HL-60/S4 (cell line): ENCODE measurements around the gene CFDP1.
"Not testable (repeated sequence)": the region's sequence is repeated elsewhere in the genome, so short reads cannot be mapped to it uniquely, and the experiment has no call there.

Experiments used
- in situ Hi-C: fragments of 300-500 bp; cut with MboI; formaldehyde crosslinking; loops from 2 replicates; pipeline ENCODE4 v1.14.3; 2022; ENCODE audit warnings: low sequenced_read_pairs

The CFDP1 gene

DNA sequence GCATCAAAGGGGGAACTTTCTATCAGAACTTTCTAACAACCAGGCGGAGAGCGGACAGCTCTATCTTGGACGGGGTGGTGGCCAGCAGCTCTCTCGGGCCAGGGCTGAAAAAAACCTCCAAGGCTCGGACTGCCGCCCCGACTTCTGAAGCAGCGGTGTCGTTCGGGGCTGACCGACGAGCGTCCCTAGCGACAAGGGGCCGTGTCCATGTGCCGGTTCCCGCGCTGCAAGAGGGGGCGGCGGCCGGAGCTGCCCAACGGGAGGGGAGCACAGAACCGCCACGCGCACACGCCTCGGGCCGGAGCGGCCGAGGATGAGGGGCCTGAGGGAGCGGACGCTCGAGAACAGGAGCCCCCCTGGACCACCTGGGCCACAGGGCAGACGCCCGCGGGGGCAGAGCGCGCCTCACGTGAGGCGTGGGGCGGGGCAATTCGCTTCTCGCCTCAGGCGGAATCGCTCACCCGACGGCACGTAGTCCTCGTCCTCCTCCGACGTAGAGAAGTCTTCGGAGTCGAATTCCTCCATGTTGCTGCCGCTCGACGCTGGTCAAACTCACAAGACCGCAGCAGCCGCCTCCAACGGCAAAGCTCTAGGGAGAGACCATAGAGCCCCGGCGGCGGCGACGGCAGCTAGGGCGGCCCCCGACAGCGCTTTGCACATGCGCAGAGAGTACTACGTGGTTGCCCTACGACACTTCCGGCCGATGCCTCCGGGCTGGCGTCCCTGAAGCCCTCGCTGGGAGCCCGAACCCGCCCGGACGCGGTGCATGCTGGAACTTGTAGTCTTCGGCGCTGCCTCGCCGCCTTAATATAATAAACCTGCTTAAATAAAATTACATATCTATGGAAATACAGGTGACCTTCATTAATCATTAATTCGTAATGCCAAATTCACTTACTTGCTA lies at the start of gene CFDP1:
Gene CFDP1, minus strand, starts transcription at position 676 of the 904 bp plus-strand sequence. Its CDS starts 151 bp downstream, at position 525.
- in situ Hi-C loops = no loop called here

- in situ Hi-C loops = no loop called here
These were observed 49.3 kb upstream of the CFDP1 start for GRCh38 chr16:75482434-75483205.

DNA sequence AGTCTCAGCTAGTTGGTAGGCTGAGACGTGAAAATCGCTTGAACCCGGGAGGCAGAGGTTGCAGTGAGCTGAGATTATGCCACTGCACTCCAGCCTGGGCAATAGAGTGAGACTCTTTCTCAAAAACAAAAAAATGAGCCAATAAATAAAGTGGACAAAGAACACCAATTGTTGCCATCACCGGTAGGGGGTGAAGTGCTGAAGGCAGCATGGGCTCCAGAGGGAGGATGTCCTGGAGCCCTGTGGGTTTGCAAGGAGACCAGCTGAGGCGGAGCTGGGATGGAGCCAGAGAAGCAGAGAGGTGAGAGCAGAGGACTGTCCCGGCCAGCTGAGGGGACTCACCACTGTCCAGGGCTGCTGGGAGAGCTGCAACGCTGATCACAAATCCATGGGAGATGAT lies 48.2 kb upstream of the CFDP1 start:
- in situ Hi-C loops = no loop called here

DNA sequence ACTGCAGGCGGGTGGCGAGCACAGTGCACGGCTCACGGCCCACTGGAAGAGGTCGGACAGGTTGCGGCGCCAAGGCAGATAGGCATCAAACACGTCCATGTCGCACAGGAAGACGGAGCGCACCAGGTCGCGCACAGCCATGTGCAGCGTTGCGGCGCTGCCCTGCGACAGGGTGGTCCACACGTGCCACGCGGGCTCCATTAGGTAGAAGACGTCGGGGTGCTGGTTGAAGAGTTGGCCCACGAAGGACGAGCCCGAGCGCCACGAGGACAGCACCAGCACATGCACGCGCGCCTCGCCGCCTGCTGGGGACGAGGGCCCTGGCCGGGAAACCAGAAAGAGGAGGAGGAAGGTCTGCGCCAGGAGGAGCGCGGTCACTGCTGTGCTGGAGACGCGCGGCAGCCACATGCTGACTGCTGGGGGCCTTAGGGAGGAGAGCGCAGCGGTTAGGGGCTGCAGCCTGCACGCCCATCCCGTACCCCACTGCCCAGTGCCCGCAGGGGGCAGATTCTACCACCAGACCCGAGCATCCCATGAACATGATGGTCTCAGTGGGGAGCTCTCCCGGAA lies 46.2 kb upstream of the CFDP1 start:
- in situ Hi-C loops = no loop called here

DNA sequence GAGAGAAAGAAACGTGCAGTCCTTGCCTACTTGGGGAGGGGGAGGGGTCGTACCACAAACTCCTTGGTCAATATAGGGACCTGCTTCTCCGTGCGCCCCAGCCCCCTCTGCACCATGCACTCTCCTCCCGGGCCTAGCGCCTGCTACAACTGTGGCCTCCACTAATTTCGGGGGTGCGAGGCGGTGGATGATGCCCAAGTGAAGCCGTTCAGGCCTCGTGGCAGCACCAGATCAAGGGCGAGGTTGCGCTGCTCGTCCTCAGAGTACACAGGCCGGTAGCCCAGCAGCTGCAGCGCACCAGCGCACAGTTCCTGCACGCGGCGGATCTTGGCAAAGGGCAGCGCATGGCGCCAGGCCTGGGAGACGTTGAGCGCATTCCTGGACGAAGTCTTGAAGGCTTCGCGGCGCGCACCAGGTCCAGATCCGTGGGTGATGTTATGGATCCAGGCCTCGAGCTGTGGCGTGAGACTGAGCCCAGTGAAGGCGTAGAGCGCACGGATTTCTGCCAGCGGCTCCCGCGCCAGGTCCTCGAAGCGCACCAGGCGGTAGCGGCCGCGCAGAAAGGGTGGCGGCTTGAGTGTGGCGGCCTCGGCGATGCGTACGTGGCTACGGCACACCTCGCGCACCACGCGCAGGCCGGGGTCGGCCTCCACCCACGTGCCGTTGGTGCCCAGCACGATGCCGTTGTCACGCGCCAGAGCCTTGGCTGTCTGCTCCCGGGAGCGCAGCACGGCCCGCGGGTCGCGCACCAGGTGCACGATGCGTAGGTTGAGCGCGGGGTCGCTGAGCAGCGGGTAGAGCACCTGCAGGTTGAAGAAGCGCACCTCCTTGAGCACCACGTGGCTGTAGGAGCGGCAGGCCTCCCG lies 45.4 kb upstream of the CFDP1 start:
- in situ Hi-C loops = no loop called here

DNA sequence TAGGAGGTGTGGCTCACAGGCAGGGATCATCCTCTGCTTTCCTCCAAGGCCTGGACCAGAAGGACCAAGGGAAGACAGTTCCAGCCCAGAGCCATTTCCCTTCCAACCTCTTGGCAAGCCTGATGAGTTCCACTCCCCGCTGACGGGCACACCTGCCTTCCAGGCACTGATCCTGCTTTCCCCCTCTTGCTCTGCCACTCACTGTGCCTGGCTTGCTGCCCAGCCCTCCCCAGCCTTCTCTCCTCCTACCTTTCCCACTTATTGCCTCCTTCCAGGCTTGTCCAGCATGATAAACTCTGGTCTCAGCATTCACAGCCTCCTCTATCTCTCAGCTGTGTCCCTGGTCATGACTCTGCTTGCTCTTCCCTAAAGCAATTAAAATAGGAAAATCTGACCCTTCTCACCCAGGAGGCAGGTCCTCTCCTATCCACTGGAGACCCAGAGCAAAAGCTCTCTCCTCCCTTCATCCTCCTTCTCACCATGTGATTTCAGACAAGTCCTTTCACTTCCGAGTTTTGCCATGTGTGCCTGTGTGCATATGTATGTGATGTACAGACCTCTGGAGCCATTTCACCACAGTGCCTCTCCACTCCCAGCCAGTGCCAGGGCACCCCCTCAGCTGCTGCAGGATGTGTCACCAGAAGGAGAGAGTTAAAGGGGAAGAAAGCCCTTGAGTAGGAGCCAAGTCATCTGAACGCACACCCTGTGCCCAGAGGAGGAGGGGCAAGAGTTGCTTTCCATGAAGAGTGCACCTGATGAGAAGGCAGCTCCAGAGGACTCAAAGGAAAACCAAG lies 44.6 kb upstream of the CFDP1 start:
- in situ Hi-C loops = no loop called here

DNA sequence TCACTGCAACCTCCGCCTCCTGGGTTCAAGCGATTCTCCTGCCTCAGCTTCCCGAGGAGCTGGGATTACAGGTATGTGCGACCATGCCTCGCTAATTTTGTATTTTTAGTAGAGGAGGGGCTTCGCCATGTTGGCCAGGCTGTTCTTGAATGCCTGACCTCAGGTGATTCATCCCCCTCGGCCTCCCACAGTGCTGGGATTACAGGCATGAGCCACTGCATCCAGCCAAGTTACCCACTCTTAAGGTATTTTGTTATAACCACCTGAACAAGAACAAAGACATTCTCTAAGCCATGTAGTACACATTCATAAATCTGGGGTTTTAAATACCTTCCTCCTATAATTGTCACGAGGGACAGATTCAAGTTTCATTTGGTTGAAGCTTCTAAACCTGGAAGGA lies 43.5 kb upstream of the CFDP1 start:
- in situ Hi-C loops = no loop called here

DNA sequence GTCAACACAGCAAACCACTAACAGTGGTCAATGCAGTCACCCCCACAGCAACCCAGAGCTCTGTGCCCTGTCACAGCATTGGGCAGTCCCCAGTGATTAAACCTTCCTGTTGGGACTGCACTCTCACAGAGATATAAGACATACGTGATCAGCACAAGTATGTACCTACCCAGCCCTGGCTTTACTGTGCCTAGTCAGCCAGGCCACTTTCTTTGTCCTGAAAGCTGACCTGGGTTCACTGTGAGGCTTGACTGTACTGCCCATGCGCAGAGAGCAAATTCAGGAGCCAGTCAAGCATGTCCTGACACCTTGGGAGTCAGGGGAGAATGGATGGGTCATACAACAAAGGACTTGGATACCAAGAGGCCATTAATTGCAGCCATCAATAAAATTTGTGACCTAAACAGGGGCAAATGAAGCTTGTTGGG lies 42.1 kb upstream of the CFDP1 start:
- in situ Hi-C loops = no loop called here

GRCh38 chr16:75472908-75473877 lies 39.9 kb upstream of the CFDP1 start:
- in situ Hi-C loops = no loop called here

DNA sequence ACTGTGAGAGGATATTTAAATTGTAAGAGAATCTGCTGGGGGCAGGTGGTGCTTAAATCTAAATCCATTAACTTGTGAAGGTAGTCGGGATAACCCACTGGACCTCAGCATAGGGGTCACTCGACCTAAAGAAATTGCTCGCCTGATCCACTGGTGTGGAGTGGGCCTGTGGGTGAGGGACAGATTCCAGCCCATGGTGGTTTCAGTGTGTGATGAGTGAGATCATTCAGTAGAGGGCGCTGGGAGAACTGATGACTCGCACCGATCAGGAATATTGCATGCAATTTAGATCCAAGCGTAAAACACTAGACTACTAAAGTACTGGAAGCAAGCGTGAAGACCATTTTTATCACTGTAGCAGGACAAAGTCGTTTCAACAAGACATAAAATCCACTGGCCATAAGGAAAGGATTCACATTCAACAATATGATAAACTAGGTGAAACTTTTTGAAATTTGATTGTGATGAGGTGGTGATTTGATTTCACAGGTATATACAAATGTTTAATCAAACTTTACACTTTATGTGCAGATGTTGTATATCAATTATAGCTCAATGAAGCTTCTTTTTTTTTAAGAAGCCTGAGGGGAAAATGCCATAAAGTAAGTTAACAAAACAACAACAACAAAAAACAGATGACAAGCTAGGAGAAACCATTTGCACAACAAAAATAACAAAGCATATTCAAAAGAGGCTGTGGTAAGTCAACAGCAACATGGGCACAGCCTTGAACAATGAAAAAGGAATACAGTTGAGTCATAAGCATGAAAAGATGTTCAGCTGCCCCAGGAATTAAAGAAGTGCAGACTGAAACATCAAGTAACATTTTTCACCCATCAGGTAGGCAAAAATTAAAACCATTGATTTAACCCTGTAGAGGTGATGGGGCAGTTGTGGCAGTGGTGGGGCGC lies 38.7 kb upstream of the CFDP1 start:
- in situ Hi-C loops = no loop called here

- in situ Hi-C loops = no loop called here
These were observed 33.5 kb upstream of the CFDP1 start for GRCh38 chr16:75466760-75467159.

GRCh38 chr16:75464122-75464918 lies 31.0 kb upstream of the CFDP1 start, which contains the start of gene TMEM170A:
TMEM170A (minus strand) TSS chr16:75464689; CDS start chr16:75464600, 89 bp downstream.
- in situ Hi-C loops = no loop called here

GRCh38 chr16:75463389-75464121 lies 30.3 kb upstream of the CFDP1 start:
- in situ Hi-C loops = not testable (repeated sequence)

DNA sequence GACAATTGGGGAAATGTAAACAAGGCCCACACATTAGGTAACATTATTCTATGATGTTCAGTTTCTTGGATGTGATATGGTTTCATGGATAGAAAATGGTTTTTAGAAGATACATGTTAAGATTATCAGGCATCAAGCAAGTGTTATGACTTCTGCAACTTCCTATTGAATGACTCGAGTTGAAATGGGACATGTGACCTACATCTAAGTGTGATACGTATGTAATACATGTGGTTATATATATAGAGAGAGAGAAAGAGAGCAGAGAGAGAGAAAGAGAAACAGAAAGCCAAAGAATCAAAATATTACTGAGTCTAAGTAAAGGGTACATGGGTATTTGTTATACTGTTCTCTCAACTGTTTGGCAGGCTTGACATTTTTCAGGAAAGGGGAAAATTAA lies 29.5 kb upstream of the CFDP1 start:
- in situ Hi-C loops = no loop called here

DNA sequence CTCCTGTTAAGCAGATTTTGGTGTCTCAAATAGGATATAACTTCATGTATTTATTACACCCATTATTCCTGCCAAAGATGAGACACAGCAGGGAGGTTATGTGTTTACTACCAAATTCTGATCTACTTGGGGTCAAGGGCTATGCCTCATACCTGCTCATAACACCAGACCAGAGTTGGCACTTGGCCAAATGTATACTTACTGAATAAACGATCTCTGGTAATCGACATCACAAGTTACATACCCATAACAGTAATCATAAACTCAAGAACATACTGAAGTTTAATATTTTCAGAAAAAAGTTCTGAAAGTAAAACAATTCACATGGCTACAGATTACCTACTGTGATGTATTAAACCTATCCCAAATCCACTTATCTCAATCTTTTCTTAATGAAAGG lies 28.3 kb upstream of the CFDP1 start:
- in situ Hi-C loops = no loop called here

DNA sequence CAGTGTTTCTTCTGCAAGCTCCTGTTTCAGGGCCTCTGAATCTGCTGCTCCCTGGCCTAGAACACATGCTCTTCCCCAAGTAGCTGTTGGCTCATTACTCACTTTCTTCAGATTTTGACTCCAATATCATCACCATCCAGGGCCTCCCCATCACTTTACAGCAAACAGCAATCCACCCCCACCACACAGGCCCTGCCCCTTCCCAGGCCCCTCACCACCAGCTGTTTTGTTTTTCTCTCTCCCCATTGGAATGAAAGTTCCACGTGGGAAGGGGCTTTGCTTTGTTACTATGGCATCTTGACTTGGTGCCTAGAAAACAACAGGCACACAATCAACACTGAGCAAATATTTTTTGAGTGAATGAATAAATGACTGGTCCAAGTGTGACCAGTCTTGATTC lies 27.1 kb upstream of the CFDP1 start:
- in situ Hi-C loops = no loop called here
